MCF 10A (cell line): ENCODE results near the gene STT3B. TPM values are rescaled to one million over a fixed set of nuclear protein-coding genes. Genes with fewer than 3 reads are reported as not detected.

Source experiments
- BruUV-seq: library from RNA; stranded (reverse); fragments of 400-500 nt; replicated peaks from 2 replicates; lab custom pipeline; 2021; lab: Mats Ljungman, UMichigan
- CTCF ChIA-PET: fragments of 300-600 bp; sonication (Branson Sonifier 250); formaldehyde crosslinking; extraction: SDS; loops from one replicate; lab custom pipeline; 2021; ENCODE audit warnings: antibody characterized with exemption, inconsistent platforms; lab: Yijun Ruan, JAX
- POLR2A ChIA-PET: fragments of 300-600, 350-650 bp; sonication (Branson Sonifier 250); formaldehyde crosslinking; extraction: SDS; loops from one replicate; lab custom pipeline; 2020; ENCODE audit warnings: antibody characterized with exemption, inconsistent platforms; lab: Yijun Ruan, JAX
- DNase-seq: peaks from one replicate; pipeline ENCODE4 v3.0.0-alpha.2; 2018; ENCODE audit not compliant: unreplicated experiment
- H3K27ac Mint-ChIP-seq: one replicate; pipeline ENCODE4 v1.8.0; 2022; ENCODE audit warnings: mild to moderate bottlenecking, low read depth, mixed read lengths; ENCODE audit not compliant: unreplicated experiment
- H3K27me3 Mint-ChIP-seq: one replicate; pipeline ENCODE4 v1.8.0; 2022; ENCODE audit warnings: mixed read lengths; ENCODE audit not compliant: insufficient read depth, unreplicated experiment
- H3K36me3 Mint-ChIP-seq: one replicate; pipeline ENCODE4 v1.8.0; 2022; ENCODE audit warnings: mild to moderate bottlenecking, moderate library complexity, mixed read lengths; ENCODE audit not compliant: insufficient read depth, unreplicated experiment
- H3K4me1 Mint-ChIP-seq: one replicate; pipeline ENCODE4 v1.8.0; 2022; ENCODE audit warnings: mixed read lengths; ENCODE audit not compliant: insufficient read depth, unreplicated experiment
- H3K4me3 Mint-ChIP-seq: one replicate; pipeline ENCODE4 v1.8.0; 2022; ENCODE audit warnings: mild to moderate bottlenecking, moderate library complexity, mixed read lengths; ENCODE audit not compliant: unreplicated experiment
- H3K9me3 Mint-ChIP-seq: one replicate; pipeline ENCODE4 v1.8.0; 2022; ENCODE audit warnings: mixed read lengths; ENCODE audit not compliant: unreplicated experiment
- CTCF ChIP-seq: fragments of 200-600 bp; IDR thresholded peaks from one replicate; pipeline ENCODE4 v1.8.0; 2022; ENCODE audit warnings: antibody characterized with exemption, mild to moderate bottlenecking; ENCODE audit not compliant: unreplicated experiment
- intact Hi-C: fragments of 100-400 bp; cut with micrococcal nuclease; formaldehyde crosslinking; loops from 2 replicates; pipeline ENCODE4 v1.14.1; 2022
- total RNA-seq: library from RNA; stranded (reverse); gene quantifications from 2 replicates; pipeline ENCODE4 v1.2.3, GENCODE V29; 2022

Gene STT3B
- total RNA-seq, 1 experiment from 2014 or later, result 118 TPM

- peak; percentile 99 for DNase-seq
- CTCF ChIA-PET, result interaction anchor here (0.6 to 1.5 kb wide), 11 partner anchors 14 to 598 kb away, joined by 3 to 5 read pairs (median 3); no protein-coding TSS in a partner anchor
- POLR2A ChIA-PET, result interaction anchor here (0.5 to 4.6 kb wide), 71 partner anchors 9 to 1190 kb away, joined by 3 to 107 read pairs (median 4); partner anchors contain the start of genes OSBPL10 and ZNF860
- intact Hi-C loops, result loop anchor here (5.0 to 10.0 kb wide), 5 partner anchors 277 to 760 kb away; partner anchors contain the start of genes OSBPL10 and ZNF860
- peak overlapping the region; percentile 98 for H3K27ac Mint-ChIP-seq
- H3K36me3 Mint-ChIP-seq, result peaks cover 6% of the 10 kb centered on the region
- no peaks in the 10 kb centered on the region for H3K9me3 Mint-ChIP-seq
- BruUV-seq, result no TSS peak
- peaks cover 11% of the 10 kb centered on the region for H3K4me1 Mint-ChIP-seq
- no peak for TF ChIP-seq CTCF
- H3K27me3 Mint-ChIP-seq, result no peaks in the 10 kb centered on the region
- H3K4me3 Mint-ChIP-seq, result no peak overlapping the region
Observed at GRCh38 chr3:31531992-31532586, 636 bp upstream of the STT3B start.

DNA sequence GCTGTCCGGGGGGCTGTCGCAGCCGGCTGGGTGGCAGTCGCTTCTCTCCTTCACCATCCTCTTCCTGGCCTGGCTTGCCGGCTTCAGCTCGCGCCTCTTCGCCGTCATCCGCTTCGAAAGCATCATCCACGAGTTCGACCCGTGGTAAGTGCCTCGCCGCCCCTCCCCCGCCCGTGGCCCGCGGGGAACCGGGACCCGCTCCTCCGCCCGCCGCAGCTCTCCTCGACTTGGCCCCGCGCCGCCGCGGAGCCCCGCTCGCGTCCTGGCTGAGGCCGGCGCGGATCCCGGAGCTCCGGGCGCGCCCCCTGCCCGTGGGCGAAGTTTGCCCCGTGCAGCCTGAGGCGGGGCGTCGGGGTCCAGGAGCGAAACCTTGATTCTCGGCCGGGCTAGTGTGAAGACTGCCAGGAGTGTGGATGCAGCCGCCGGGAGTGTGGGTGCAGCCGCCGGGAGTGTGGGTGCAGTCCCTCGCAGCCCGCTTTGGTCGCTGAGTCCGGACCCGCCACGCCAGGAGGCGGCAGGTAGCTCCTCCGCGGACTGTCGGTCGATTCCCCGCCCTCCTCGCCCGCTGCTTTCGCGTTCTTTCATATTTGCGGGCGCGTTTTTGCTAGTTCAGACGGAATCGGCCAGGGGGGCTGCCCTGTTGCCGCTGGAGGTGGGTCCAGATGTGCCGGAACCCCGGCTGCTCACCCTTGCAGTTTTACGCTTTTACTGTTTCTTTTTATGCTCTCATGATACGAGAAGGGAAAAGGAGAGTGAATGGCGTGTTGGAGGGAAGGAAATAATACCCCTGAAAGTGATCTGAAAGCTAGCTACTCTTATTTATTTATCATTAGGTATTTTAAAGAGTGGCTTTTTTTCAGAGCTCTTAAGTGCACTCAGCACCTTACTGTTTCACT is 692 bp downstream of the STT3B start:
- Mint-ChIP-seq H3K9me3 (no peaks in the 10 kb centered on the region), H3K4me3 (no peak overlapping the region), H3K27me3 (no peaks in the 10 kb centered on the region), H3K36me3 (peaks cover 6% of the 10 kb centered on the region), H3K27ac (peak overlapping the region; percentile 98), H3K4me1 (peaks cover 11% of the 10 kb centered on the region)
- DNase-seq, result peak; percentile 41
- ChIA-PET CTCF (interaction anchor here (0.5 to 1.5 kb wide), 14 partner anchors 9 to 1137 kb away, joined by 3 to 5 read pairs (median 3); no protein-coding TSS in a partner anchor), POLR2A (interaction anchor here (0.6 to 4.6 kb wide), 46 partner anchors 9 to 1222 kb away, joined by 3 to 107 read pairs (median 4); partner anchors contain the start of genes OSBPL10, TGFBR2 and ZNF860)
- BruUV-seq, result no TSS peak
- peak; percentile 12 for TF ChIP-seq CTCF
- intact Hi-C loops, result loop anchor here (5.0 to 10.0 kb wide), 5 partner anchors 279 to 761 kb away; partner anchors contain the start of genes OSBPL10 and ZNF860

DNA sequence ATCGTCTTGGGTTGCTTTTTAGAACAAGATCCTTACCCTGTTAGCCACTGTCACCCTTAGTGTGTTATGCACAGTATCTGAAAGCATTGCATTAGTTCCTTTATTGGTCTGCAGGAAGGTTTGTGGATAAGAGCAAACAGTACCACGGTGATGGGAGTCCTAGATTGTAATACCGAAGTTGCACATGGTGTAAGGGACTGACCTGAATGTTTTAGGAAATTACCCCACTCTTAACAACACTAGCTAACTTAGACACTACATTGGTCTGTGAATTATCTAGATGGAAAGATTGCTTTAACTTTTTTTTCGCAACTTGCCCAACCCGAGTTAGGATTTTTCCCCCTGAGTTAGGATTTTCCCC is 1.3 kb downstream of the STT3B start:
- H3K4me3 Mint-ChIP-seq, result no peak overlapping the region
- TF ChIP-seq CTCF, result no peak
- peak; percentile 33 for DNase-seq
- POLR2A ChIA-PET, result interaction anchor here (0.6 to 4.6 kb wide), 13 partner anchors 9 to 427 kb away, joined by 3 to 107 read pairs (median 4); no protein-coding TSS in a partner anchor
- intact Hi-C loops, result loop anchor here (5.0 to 10.0 kb wide), 5 partner anchors 279 to 762 kb away; partner anchors contain the start of genes OSBPL10 and ZNF860
- peaks cover 6% of the 10 kb centered on the region for H3K36me3 Mint-ChIP-seq
- H3K4me1 Mint-ChIP-seq, result peaks cover 12% of the 10 kb centered on the region
- H3K9me3 Mint-ChIP-seq, result no peaks in the 10 kb centered on the region
- BruUV-seq, result no TSS peak
- H3K27me3 Mint-ChIP-seq, result no peaks in the 10 kb centered on the region
- CTCF ChIA-PET, result interaction anchor here (0.6 to 1.3 kb wide), 7 partner anchors 8 to 1136 kb away, joined by 3 to 4 read pairs (median 3); no protein-coding TSS in a partner anchor
- H3K27ac Mint-ChIP-seq, result peak overlapping the region; percentile 98
